ENCODE data around the gene VAV3.

GRCh38 chr1:107617921-107618320 is 347.1 kb downstream of the VAV3 start:
- TF ChIP-seq CTCF (conservative IDR thresholded peaks at IDR 0.05 in 1 of 2, IDR thresholded peaks at IDR 0.05 in 1 of 2; ENCODE audit: low read depth in 1 of 2, low read length in 2 of 2), result no peak
- no peak for TF ChIP-seq EZH2 (IDR thresholded peaks at IDR 0.05; ENCODE audit: low read length, missing control alignments)

Measured in fibroblast of lung (primary cell).